NCI-H2081 (cell line): ENCODE results near the gene PFKM.
"Not testable (repeated sequence)": the region's sequence is repeated elsewhere in the genome, so short reads cannot be mapped to it uniquely, and the experiment has no call there.

Source experiments
- DNase-seq, 2 experiments: peaks; one replicate each; lab custom pipeline; 2025; lab: John Stamatoyannopoulos, UW

PFKM gene

DNA sequence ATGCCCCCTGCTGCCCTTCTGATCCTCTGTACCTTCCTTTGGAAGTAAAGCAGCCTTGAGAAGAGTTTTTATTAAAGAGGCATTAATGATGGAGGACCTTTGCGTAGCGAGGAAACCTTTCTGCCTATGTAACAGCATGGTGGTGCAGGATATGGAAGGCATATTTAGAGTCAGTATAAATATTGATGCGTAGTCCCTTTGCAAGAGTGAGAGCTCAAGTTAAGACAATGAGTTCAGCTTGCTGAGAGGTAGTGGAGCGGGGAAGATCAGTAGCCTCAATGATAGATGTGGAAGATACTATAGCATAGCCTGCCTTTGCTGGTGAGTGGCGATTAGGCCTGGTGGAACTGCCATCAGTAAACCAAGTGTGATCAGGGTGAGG, 7.9 kb upstream of the PFKM start:
- DNase-seq: not testable (repeated sequence)

DNA sequence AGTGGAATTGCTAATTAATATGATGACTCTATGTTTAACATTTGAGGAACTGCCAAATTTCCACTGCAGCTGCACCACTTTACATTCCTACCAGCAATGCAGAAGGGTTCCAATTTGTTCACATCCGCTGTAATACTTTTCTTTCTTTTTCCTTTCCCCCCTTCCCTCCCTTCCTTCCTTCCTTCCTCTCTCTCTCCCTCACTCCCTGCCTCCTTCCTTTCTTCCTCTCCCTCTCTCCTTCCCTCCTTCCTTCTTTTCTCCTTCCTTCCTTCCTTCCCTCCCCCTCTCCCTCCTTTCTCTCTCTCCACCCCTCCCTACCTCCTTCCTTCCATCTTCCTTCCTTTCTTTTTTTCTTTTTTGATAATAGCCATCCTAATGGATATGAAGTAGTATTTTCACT, 3.2 kb upstream of the PFKM start:
- no peak for DNase-seq

DNA sequence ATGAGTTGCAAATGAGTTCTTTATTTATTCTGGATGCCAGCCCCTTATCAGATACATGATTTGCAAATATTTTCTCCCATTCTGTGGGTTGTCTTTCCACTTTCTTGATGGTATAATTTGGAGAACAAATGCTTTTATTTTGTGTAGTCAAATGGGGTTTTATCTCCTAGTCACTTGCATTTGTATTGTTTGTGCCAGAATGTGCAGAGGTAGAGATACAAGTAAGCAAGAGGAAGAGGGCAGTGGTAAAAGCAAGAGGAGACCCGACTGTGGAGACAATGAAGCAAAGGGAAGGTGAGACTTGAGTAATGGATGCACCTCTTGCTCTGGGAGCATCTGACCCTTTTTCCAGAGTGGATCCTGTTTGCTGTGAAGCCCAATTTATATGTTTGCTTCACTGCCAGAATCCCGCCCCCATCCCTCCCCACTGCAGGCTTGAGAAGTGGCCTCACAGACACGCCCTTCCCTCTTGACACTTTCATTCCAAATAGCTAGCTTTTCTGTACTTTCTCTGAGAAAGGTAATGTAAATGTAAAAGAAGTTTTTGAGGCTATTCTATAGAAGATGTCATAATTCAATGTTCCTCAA, 786 bp upstream of the PFKM start:
- DNase-seq: no peak

DNA sequence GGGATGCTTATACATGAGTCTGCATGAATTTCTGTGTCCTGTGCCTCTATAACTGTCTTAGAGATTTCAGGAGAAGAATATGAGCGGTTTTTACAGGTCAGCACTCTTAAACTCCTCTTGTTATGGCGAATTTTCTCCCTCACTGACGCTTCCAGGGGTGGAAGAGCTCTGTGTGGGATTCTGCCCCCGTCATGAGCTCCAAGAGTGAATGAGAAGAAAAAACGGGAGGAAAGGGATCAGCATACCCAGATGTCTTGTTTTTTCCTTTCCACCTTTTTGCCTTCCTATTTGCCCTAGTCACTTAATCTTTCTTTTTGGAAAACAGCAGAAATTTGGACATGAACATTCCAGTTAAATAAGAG, 651 bp downstream of the PFKM start:
- no peak for DNase-seq

DNA sequence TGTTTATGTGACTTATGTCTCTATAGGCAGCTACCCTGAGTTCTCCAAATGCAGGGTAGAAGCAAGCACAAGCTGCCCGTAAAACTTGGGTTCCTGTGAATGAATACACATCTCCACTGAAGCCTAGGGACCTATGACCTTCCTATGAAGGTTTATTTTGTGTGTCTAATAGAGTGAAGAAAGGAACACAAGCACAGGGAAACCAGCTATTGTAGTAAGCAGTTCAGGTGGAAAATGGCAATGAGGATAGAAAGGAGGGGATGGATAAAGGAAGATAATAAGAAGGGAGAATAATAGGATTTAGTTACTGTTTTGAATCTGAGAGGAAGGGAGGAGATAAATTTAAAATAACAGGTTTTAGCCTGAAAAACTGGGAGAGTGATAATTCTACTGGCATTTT, 2.4 kb downstream of the PFKM start:
- no peak for DNase-seq

DNA sequence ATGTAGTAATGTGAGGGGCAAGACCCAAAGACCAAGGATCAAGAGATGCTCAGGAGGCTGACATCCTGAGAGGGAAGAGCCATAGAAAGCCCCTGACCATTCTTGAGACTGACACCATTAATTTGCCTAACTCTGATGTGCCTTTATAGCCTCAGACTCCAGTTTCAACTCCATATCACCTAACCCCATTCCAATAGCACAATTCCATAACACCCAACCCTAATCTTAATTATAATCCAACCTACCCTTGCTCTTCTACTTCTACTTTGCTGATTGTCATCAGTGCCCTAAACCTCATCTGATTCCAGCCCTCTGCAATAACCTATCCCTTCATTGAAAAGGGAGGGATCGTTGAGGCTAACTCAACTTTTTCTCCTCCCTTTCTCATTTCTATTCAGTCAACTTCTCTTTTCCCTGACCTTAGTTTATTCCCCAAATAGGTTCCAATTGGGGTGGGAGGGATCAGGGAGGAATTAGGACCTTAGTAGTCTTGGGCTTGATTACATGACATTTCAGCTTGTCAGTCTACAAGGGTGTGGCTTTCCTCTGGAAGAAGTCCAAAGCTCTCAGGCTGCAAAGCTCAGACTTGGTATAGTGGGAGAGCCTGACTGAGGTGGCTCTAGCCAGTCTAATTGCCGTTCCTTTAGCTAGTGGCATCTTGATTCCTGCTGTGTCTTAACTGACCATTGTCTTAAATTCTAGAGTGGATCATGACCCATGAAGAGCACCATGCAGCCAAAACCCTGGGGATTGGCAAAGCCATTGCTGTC, 3.1 kb downstream of the PFKM start:
- DNase-seq: no peak

DNA sequence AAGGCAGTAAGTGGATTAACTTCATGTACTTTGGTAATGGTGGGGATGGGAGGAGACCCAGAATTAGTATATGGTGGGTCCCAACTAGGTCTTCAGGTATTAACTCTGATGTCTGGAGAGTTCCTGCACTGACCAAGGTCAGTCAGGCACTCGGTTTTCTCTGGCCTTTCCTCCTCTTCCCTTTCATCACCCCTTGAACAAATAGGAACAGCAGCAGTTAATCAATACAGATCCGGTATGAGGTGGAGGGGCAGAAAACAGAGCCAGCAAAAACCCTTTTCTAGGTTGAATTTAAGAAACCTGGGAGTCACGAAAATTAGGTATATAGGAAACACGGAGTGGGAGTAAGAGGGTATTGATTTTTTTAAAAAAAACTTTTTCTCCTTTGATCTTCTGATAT, 4.0 kb downstream of the PFKM start:
- no peak for DNase-seq

DNA sequence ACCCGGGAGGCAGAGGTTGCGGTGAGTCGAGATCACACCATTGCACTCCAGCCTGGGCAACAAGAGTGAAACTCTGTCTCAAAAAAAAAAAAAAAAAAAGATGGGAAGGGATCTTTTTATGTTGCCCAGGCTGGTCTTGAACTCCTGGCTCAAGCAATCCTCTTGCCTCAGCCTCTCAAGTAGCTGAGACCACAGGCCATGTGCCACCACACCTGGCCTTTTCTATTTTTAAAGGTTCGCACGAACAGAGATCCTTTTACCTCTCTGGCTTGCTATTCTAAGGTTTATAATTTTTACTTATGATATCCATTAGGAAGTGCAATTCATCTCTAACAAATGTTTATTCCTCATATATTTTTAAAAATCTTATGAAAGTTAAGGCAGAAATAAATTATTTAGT, 6.4 kb downstream of the PFKM start:
- DNase-seq: not testable (repeated sequence)

DNA sequence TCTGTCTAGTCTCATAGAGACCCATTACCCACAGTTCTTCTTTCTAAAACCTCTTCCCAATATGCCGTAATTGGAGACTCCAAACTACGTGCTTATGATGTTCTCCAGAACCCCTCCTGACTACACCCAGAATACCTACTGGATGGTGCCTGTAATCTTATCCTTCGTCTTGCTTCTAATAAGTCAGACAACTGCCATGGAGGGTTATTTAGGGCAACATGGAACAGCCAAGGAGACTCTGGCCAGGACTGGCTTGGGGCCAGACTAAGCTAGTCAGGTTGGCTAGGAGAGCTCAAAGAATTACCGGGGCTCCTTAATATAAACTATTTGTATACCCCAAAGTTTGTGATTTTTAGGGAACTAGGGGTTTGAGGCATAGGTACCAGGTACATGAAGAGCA, 6.8 kb downstream of the PFKM start:
- no peak for DNase-seq

DNA sequence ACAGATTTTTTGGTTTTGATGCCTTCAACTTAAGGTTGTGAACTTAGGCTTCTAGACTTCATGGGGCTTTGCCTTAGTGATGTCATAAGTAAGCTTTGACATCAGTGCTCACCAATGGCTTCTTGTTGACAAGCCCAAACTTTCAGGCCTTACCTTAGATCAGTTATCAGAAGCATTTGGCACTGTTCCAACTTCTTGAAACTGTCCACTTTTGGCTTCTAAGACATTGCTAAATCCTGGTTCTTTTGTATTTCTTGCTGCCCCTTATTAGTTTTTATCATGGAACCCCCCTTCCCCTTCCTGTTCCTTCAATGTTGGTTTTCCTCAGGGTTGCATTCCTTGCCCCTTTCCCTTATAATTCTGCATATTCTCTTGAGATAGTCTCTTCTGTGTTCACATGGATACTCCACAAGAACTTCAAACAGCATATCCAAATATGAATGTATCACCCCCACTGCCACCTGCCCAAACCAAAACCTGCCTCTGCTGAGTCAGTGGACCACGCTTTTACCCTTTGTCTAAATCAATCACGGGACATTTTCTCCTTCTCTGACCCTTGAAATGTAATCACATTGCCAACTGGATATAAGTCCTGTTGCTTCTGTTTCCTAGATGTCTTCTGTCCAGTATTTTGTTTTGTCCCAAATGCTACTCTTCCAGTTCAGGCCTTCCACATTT, 7.9 kb downstream of the PFKM start:
- no peak for DNase-seq

DNA sequence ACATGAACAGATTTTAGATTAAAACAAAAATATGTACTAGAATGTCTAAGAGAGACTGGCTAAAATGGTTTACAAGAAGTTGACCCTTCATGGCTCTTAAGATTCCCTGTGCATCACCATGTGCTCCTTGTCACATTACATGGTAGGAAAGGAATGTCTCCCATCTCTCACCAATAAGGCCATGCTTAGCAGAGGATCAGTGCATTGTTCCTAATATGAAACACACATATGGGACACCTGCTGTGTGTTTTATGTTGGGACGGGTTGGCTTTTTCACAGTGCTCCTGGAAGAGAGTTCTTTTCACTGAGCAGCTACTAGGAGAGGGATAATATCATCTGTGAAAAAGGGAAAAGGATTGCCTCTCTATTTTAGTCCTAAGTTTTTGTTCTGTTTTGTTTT, 9.6 kb downstream of the PFKM start:
- no peak for DNase-seq

DNA sequence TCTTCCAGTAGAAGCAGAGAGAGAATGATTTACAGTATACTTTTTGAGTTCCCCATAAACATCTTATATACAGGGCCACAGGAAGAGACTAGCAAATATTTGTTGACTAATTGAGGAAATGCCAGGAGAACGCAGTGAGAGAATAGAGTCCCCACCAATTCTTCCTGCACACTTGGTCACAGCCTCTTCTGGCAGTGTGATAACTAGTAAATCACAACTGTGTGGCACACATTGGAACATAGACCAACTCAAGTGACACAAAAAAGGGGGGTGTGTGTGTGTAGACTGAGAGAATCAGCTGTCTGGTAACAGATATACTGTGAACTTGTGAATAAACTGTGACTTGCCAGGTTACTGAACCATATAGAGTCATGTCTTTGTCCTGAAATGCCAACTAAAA, 10.2 kb downstream of the PFKM start:
- no peak for DNase-seq

DNA sequence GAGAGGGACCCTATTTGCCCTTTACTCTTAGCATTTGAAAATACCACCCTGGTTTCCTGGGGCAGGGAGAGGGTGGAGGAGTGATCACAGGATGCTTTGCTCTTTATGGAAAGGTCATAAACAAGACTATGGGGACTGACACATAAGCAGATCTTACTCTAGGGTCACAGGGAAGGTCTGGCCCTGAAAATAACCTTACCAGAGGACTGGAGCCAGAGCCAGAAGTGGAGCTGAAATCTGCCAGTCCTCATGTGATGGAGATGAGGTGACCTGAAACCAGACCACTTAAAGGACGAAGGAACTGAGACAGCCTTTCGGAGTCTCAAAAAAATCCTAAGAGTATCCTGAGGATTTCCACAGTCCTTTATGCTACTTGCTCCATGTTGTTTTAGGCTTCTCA, 12.4 kb downstream of the PFKM start:
- no peak for DNase-seq

DNA sequence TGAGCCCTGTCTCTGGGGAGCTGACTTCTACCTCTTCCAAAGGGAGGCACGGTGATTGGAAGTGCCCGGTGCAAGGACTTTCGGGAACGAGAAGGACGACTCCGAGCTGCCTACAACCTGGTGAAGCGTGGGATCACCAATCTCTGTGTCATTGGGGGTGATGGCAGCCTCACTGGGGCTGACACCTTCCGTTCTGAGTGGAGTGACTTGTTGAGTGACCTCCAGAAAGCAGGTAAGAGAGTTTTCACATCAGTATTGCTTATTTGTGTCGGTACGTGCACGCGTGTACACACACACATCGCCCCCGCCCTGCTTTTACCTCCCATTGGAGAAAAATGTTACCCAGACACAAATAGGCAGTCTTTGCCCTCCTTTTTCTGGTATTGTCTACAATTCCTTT, 13.7 kb downstream of the PFKM start:
- no peak for DNase-seq

DNA sequence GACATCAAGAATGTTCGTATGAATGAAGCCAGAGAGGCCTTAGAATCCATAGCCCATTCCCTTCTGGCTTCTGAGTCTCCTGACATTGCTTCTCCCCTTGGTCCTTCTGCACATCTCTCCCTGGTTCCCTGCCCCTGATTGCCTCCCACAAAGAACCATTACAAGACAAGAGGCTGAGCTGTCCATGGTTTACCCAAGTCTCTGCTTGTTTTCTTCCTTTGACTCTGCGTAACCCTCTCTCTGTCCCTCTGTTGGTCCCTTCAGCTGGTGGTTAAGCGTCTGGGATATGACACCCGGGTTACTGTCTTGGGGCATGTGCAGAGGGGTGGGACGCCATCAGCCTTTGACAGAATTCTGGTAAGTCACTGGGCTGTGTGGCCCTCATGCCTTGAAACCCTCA, 15.9 kb downstream of the PFKM start:
- no peak for DNase-seq

DNA sequence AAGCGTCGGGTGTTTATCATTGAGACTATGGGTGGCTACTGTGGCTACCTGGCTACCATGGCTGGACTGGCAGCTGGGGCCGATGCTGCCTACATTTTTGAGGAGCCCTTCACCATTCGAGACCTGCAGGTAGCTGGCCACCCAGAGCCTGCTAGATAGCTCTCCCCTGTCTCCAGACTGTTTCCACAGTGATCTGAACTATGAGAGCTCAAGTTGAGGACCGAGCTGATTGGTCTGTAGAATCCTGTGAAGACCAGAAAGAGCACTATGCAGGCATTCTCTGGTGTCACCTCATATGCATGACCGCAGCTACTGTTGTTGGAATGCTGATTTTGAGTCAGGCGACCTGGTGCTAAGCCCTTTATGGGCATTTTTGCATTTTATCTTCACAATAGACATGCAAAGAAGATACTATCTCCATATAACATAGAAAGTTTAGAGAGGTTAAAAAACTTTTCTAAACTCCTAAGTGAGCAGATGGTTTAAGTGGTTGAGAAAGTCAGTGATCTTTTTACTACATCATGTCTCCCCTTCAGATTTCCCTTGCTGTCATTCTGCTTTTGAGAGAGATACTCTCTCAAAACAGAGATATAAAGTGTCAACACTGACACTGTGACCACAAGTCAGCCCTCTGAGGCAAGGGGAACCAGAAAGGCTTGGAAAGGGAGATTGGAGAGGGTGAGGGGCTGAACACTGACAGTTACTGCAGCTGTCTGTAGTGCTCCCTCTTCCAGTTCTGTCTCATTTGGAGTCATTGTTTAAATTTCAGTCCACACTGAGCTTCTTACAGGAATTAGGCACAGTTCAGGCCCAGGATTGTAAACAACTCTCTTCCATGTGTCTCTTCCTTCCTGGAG, 23.9 kb downstream of the PFKM start:
- no peak for DNase-seq

DNA sequence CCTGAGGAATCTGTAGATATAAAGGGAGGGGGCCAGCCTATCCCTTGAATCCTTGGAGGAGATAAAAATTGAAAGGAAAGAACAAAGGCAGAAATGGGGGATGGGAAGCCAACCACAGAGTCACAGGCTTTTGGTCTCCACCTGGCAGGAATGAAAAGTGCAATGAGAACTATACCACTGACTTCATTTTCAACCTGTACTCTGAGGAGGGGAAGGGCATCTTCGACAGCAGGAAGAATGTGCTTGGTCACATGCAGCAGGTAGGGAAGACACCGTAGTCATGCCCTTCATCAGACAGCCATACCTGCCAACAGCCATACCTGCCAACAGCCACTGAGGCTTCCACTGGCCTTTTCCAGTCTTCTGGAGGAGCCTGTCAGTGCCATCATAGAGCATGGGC, 24.7 kb downstream of the PFKM start:
- no peak for DNase-seq

DNA sequence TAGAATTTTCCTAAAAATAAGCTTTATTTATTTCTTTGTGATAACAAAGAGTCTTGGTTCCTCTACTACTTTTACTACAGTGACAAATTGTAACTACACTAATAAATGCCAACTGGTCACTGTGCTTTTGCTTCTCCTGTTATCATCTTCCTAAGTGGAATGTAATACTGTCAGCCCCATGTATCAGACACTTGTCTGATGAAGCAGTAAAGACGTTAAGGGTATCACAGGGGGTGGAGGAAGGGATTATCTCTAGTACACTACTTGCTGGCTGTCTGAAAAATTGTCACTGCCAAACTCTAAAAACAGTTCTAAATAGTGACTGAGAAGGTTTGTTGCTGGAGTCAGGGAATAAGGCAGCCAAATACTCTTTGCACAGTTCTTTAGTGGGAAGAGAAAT, 26.8 kb downstream of the PFKM start:
- no peak for DNase-seq

DNA sequence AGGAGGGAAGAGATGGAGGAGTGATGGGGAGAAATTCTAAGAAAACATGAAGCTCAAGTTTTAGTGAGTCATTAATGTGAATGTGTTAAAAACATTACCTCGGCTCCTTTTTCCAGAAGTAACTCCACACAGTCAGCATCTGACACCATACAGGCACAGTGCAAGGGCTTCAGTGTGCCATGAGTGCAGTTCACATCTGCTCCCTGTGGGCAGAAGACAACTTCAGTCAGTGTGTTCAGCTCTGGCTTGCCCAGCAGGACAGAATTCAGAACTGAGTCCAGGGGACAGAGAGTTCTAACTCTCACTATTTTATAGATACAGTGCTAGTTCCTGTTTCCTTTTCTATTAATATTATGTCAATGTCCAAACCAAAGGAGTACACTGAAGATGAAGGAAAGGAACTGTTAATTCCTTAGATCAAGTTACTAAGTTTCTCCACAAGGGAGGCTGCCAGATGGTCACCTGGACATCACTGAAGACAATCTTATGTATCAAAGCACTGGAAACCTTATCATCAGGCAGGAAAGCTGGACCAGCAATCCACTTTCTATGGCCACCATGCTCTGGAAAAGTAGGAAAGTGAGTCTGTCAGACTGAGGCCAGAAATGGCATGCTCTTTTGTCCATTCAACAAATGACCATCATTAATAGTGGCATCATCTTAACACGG, 32.1 kb downstream of the PFKM start:
- no peak for DNase-seq

DNA sequence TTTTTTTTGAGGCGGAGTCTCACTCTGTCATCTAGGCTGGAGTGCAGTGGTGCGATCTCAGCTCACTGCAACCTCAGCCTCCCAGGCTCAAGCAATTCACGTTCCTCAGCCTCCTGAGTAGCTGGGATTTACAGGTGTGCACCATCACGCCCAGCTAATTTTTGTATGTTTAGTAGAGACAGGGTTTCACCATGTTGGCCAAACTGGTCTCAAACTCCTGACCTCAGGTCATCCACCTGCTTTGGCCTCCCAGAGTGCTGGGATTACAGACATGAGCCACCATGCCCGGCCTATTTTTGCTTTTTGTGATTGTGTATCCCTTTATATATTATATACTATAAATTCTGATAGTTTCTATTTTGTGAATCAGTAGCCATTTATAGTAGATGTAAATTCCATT, 36.6 kb downstream of the PFKM start:
- DNase-seq: not testable (repeated sequence)

DNA sequence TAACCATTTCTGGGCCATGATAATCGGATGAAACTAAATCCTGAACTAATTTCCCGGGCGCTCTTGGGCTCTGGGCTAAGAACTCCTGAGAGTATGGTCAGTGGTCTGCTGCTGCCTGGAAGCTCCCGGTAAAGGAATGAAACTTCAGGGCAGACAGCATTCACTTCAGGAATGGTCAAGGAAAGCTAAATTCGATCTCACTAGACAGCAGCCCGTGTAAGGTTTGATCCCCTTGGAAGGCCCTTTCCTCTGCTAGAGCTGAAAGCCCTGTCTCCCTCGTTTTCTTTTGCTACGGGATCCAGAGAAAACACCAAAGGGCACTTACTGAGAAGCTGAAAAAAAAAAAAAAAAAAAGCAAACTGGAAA, 37.5 kb downstream of the PFKM start:
- no peak for DNase-seq
